GM18517 (cell line): ENCODE measurements around the gene CLIC4.
"Not testable (repeated sequence)": the region's sequence is repeated elsewhere in the genome, so short reads cannot be mapped to it uniquely, and the experiment has no call there.

Source experiments
- ATAC-seq: cut with Tn5 transposase; IDR thresholded peaks from one replicate; pipeline ENCODE4 v1.9.1; 2021; ENCODE audit warnings: mild to moderate bottlenecking, moderate library complexity; ENCODE audit not compliant: unreplicated experiment

The CLIC4 gene

GRCh38 chr1:24717887-24718650, 27.2 kb upstream of the CLIC4 start:
- ATAC-seq = no peak

- ATAC-seq = no peak
Measured at GRCh38 chr1:24720152-24720551, 25.1 kb upstream of the CLIC4 start.

GRCh38 chr1:24721533-24721932, 23.7 kb upstream of the CLIC4 start:
- no peak for ATAC-seq

- ATAC-seq = not testable (repeated sequence)
Measured at GRCh38 chr1:24722073-24723035, 22.9 kb upstream of the CLIC4 start.

- ATAC-seq = no peak
Measured at GRCh38 chr1:24724345-24725208, 20.7 kb upstream of the CLIC4 start.

GRCh38 chr1:24725209-24725651, 20.0 kb upstream of the CLIC4 start:
- no peak for ATAC-seq

- no peak for ATAC-seq
Measured at GRCh38 chr1:24726741-24727140, 18.5 kb upstream of the CLIC4 start.

GRCh38 chr1:24727501-24728216, 17.6 kb upstream of the CLIC4 start:
- ATAC-seq = peak; percentile 76

GRCh38 chr1:24728982-24729381, 16.3 kb upstream of the CLIC4 start:
- ATAC-seq = no peak

GRCh38 chr1:24732186-24732885, 12.9 kb upstream of the CLIC4 start:
- no peak for ATAC-seq

- ATAC-seq = peak; percentile 69
Measured at GRCh38 chr1:24733342-24733741, 11.9 kb upstream of the CLIC4 start.

- no peak for ATAC-seq
Measured at GRCh38 chr1:24735156-24735508, 10.1 kb upstream of the CLIC4 start.

- no peak for ATAC-seq
Measured at GRCh38 chr1:24735509-24736375, 9.5 kb upstream of the CLIC4 start.

GRCh38 chr1:24737368-24738117, 7.7 kb upstream of the CLIC4 start:
- no peak for ATAC-seq

- ATAC-seq = no peak
Measured at GRCh38 chr1:24739241-24739640, 6.0 kb upstream of the CLIC4 start.

GRCh38 chr1:24742090-24742938, 2.9 kb upstream of the CLIC4 start:
- ATAC-seq = no peak
